Measurements from ENCODE around the gene VTI1A. TPM values are rescaled to one million over a fixed set of nuclear protein-coding genes. Genes with fewer than 3 reads are reported as not detected.

Gene VTI1A
- total RNA-seq, 2 donors from 2014 or later: 53.3 to 57.5 TPM

GRCh38 chr10:112752288-112752687 is 305.3 kb downstream of the VTI1A start:
- Histone ChIP-seq H3K4me1 (replicated peaks) (peaks cover 3% of the 10 kb centered on the region), H3K27ac (no peak overlapping the region), H3K4me3 (no peak overlapping the region), H3K9me3 (no peaks in the 10 kb centered on the region), H3K27me3 (replicated peaks; ENCODE audit: insufficient read depth) (no peaks in the 10 kb centered on the region), H3K36me3 (no peaks in the 10 kb centered on the region)
- no peak for TF ChIP-seq POLR2AphosphoS5 (IDR thresholded peaks at IDR 0.05)
- TF ChIP-seq CTCF (IDR thresholded peaks at IDR 0.05): no peak
- TF ChIP-seq POLR2A (IDR thresholded peaks at IDR 0.05): no peak
- DNase-seq (ENCODE audit: low spot score): no peak
- 67% methylated on average over 3 of the region's 3 CpGs for WGBS
- intact Hi-C loops (cut with DNase I): no loop called here

- intact Hi-C loops (cut with DNase I): no loop called here
- Histone ChIP-seq H3K4me1 (replicated peaks) (peaks cover 3% of the 10 kb centered on the region), H3K27ac (no peak overlapping the region), H3K9me3 (no peaks in the 10 kb centered on the region), H3K4me3 (no peak overlapping the region), H3K36me3 (no peaks in the 10 kb centered on the region), H3K27me3 (replicated peaks; ENCODE audit: insufficient read depth) (no peaks in the 10 kb centered on the region)
- TF ChIP-seq POLR2A (IDR thresholded peaks at IDR 0.05) (no peak), CTCF (IDR thresholded peaks at IDR 0.05) (no peak), POLR2AphosphoS5 (IDR thresholded peaks at IDR 0.05) (no peak)
- DNase-seq (ENCODE audit: low spot score): no peak
- WGBS: 15% methylated on average over 10 of the region's 10 CpGs
These were observed 307.0 kb downstream of the VTI1A start for GRCh38 chr10:112753961-112754411.

GRCh38 chr10:112755446-112756234 is 308.6 kb downstream of the VTI1A start:
- Histone ChIP-seq H3K27ac (no peak overlapping the region), H3K36me3 (no peaks in the 10 kb centered on the region), H3K4me1 (replicated peaks) (peaks cover 3% of the 10 kb centered on the region), H3K27me3 (replicated peaks; ENCODE audit: insufficient read depth) (no peaks in the 10 kb centered on the region), H3K9me3 (no peaks in the 10 kb centered on the region), H3K4me3 (no peak overlapping the region)
- TF ChIP-seq CTCF (IDR thresholded peaks at IDR 0.05) (no peak), POLR2AphosphoS5 (IDR thresholded peaks at IDR 0.05) (no peak), POLR2A (IDR thresholded peaks at IDR 0.05) (no peak)
- intact Hi-C loops (cut with DNase I): no loop called here
- DNase-seq (ENCODE audit: low spot score): peak; percentile 43
- WGBS: 39% methylated on average over 12 of the region's 12 CpGs

- Histone ChIP-seq H3K27me3 (replicated peaks; ENCODE audit: insufficient read depth) (no peaks in the 10 kb centered on the region), H3K4me1 (replicated peaks) (peaks cover 3% of the 10 kb centered on the region), H3K9me3 (no peaks in the 10 kb centered on the region), H3K36me3 (no peaks in the 10 kb centered on the region), H3K27ac (no peak overlapping the region), H3K4me3 (no peak overlapping the region)
- 23% methylated on average over 7 of the region's 7 CpGs for WGBS
- intact Hi-C loops (cut with DNase I): no loop called here
- DNase-seq (ENCODE audit: low spot score): peak; percentile 8
- no peak for TF ChIP-seq POLR2A (IDR thresholded peaks at IDR 0.05)
- TF ChIP-seq POLR2AphosphoS5 (IDR thresholded peaks at IDR 0.05): no peak
- TF ChIP-seq CTCF (IDR thresholded peaks at IDR 0.05): no peak
These were observed 309.2 kb downstream of the VTI1A start for GRCh38 chr10:112756235-112756527.

GRCh38 chr10:112758961-112759360 is 311.9 kb downstream of the VTI1A start:
- H3K4me3 ChIP-seq: no peak overlapping the region
- WGBS: 55% methylated on average over 2 of the region's 2 CpGs
- H3K27ac ChIP-seq: no peak overlapping the region

More at GRCh38 chr10:112758961-112759360, 311.9 kb downstream of the VTI1A start:
- no peak for DNase-seq (ENCODE audit: low spot score)
- no peaks in the 10 kb centered on the region for H3K36me3 ChIP-seq
- TF ChIP-seq CTCF (IDR thresholded peaks at IDR 0.05) (no peak), POLR2AphosphoS5 (IDR thresholded peaks at IDR 0.05) (no peak), POLR2A (IDR thresholded peaks at IDR 0.05) (no peak)
- no peaks in the 10 kb centered on the region for H3K9me3 ChIP-seq
- intact Hi-C loops (cut with DNase I): no loop called here
- no peaks in the 10 kb centered on the region for H3K27me3 ChIP-seq (replicated peaks; ENCODE audit: insufficient read depth)
- H3K4me1 ChIP-seq (replicated peaks): peaks cover 3% of the 10 kb centered on the region
